NCI-H82 treated with DMSO at 0.1 percent for 48 hours (cell line): ENCODE results near the gene EXOC7.

Experiments
- DNase-seq: peaks from one replicate; lab custom pipeline; 2025; ENCODE audit not compliant: unreplicated experiment; lab: John Stamatoyannopoulos, UW

Gene EXOC7

GRCh38 chr17:76121932-76122430 is 18.4 kb upstream of the EXOC7 start:
- no peak for DNase-seq

GRCh38 chr17:76120658-76121008 is 17.0 kb upstream of the EXOC7 start:
- DNase-seq = no peak

- DNase-seq = no peak
Measured at GRCh38 chr17:76119409-76120371, 16.1 kb upstream of the EXOC7 start.

GRCh38 chr17:76115138-76115754 is 11.7 kb upstream of the EXOC7 start:
- DNase-seq = no peak

- DNase-seq = no peak
Measured at GRCh38 chr17:76111956-76112355, 8.4 kb upstream of the EXOC7 start.

GRCh38 chr17:76107509-76107908 is 3.9 kb upstream of the EXOC7 start:
- DNase-seq = no peak

- no peak for DNase-seq
Measured at GRCh38 chr17:76106703-76107102, 3.1 kb upstream of the EXOC7 start.

GRCh38 chr17:76104896-76105231 is 1.3 kb upstream of the EXOC7 start:
- DNase-seq = no peak

GRCh38 chr17:76104140-76104895 is 731 bp upstream of the EXOC7 start:
- no peak for DNase-seq

- DNase-seq = no peak
Measured at GRCh38 chr17:76102944-76103273, 678 bp downstream of the EXOC7 start.

GRCh38 chr17:76097716-76098295 is 5.8 kb downstream of the EXOC7 start:
- no peak for DNase-seq

GRCh38 chr17:76095943-76096342 is 7.6 kb downstream of the EXOC7 start:
- no peak for DNase-seq

- no peak for DNase-seq
Measured at GRCh38 chr17:76094046-76094445, 9.5 kb downstream of the EXOC7 start.

- no peak for DNase-seq
Measured at GRCh38 chr17:76092526-76093413, 10.8 kb downstream of the EXOC7 start.

GRCh38 chr17:76091526-76092286 is 11.9 kb downstream of the EXOC7 start:
- no peak for DNase-seq

- DNase-seq = no peak
Measured at GRCh38 chr17:76090517-76091129, 13.0 kb downstream of the EXOC7 start.

- no peak for DNase-seq
Measured at GRCh38 chr17:76089680-76090516, 13.7 kb downstream of the EXOC7 start.

- no peak for DNase-seq
Measured at GRCh38 chr17:76088868-76089576, 14.6 kb downstream of the EXOC7 start.
